ENCODE data around the gene ABCA9.

GRCh38 chr17:68953340-68953997, 107.3 kb downstream of the ABCA9 start:
- TF ChIP-seq, protein P1, sequence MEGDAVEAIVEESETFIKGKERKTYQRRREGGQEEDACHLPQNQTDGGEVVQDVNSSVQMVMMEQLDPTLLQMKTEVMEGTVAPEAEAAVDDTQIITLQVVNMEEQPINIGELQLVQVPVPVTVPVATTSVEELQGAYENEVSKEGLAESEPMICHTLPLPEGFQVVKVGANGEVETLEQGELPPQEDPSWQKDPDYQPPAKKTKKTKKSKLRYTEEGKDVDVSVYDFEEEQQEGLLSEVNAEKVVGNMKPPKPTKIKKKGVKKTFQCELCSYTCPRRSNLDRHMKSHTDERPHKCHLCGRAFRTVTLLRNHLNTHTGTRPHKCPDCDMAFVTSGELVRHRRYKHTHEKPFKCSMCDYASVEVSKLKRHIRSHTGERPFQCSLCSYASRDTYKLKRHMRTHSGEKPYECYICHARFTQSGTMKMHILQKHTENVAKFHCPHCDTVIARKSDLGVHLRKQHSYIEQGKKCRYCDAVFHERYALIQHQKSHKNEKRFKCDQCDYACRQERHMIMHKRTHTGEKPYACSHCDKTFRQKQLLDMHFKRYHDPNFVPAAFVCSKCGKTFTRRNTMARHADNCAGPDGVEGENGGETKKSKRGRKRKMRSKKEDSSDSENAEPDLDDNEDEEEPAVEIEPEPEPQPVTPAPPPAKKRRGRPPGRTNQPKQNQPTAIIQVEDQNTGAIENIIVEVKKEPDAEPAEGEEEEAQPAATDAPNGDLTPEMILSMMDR (IDR thresholded peaks at IDR 0.05): no peak
- TF ChIP-seq ZNF281 (CRISPR knock-in tag; IDR thresholded peaks at IDR 0.05) (no peak), JAZF1 (CRISPR knock-in tag; IDR thresholded peaks at IDR 0.05) (no peak), IRF2 (CRISPR knock-in tag; IDR thresholded peaks at IDR 0.05; ENCODE audit: borderline replicate concordance, low read depth) (no peak), CBFB (CRISPR knock-in tag; IDR thresholded peaks at IDR 0.05; ENCODE audit: low read depth) (no peak), PRDM15 (CRISPR knock-in tag; IDR thresholded peaks at IDR 0.05) (no peak), NR2C2 (CRISPR knock-in tag; IDR thresholded peaks at IDR 0.05) (no peak), CREB1 (CRISPR knock-in tag; IDR thresholded peaks at IDR 0.05) (no peak), USF2 (CRISPR knock-in tag; IDR thresholded peaks at IDR 0.05) (no peak), TEAD4 (CRISPR knock-in tag; IDR thresholded peaks at IDR 0.05) (no peak), GABPB1 (CRISPR knock-in tag; IDR thresholded peaks at IDR 0.05) (no peak)
- TF ChIP-seq, protein P2, sequence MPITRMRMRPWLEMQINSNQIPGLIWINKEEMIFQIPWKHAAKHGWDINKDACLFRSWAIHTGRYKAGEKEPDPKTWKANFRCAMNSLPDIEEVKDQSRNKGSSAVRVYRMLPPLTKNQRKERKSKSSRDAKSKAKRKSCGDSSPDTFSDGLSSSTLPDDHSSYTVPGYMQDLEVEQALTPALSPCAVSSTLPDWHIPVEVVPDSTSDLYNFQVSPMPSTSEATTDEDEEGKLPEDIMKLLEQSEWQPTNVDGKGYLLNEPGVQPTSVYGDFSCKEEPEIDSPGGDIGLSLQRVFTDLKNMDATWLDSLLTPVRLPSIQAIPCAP (CRISPR knock-in tag; IDR thresholded peaks at IDR 0.05): no peak
- TF ChIP-seq, protein P3, sequence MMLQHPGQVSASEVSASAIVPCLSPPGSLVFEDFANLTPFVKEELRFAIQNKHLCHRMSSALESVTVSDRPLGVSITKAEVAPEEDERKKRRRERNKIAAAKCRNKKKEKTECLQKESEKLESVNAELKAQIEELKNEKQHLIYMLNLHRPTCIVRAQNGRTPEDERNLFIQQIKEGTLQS (CRISPR knock-in tag; conservative IDR thresholded peaks at IDR 0.05): no peak
